ENCODE data around the gene SUCLG1. TPM values are rescaled to one million over a fixed set of nuclear protein-coding genes. Genes with fewer than 3 reads are reported as not detected.
"Not testable (repeated sequence)": the region's sequence is repeated elsewhere in the genome, so short reads cannot be mapped to it uniquely, and the experiment has no call there.

SUCLG1 gene
- total RNA-seq, 4 donors from 2014 or later = 66.6 to 90.6 (median 78.0) TPM

DNA sequence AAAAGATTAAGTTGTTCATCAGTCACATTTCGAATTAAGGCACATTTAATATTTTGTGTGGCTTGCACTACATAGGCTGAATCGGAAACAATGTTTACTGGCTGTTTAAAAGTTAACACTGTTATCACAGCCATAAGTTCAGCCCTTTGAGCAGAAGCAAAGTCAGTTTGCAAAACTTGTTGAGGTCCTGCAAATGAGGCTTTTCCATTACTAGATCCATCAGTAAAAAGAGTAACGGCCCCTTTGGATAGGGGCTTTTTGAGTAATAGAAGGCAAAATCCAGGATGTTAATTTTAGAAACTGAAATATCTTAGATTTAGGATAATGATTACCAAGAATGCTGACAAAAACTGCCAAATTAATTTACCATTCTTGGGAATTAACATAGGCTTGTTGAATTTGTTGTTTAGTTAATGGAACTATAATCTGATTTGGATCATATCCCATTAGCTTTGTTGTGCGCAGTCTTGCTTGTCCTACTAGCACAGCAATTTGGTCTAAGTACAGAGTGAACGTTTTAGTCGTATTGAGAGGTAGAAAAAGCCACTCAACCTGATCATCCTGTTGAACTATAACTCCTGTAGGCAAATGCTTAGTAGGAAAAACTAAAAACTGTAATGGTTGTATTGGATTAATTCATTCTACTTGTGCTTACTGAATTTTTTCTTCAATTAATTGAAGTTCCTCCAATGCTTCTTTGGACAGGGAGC, 13.9 kb upstream of the SUCLG1 start:
- WGBS, 2 donors = 67 to 70% methylated on average over 6 of the region's 6 CpGs
- intact Hi-C loops (cut with DNase I) = no loop called here
- H3K27ac ChIP-seq = peak overlapping the region in 1 of 4 donors; percentile 21
- peaks cover 0 to 19% (median 0%) of the 10 kb centered on the region in 3 donors for H3K9me3 ChIP-seq
- peaks cover 5 to 53% (median 5%) of the 10 kb centered on the region in 3 donors for H3K4me1 ChIP-seq
- no peaks in the 10 kb centered on the region for H3K36me3 ChIP-seq
- no peak for DNase-seq
- no peaks in the 10 kb centered on the region for H3K27me3 ChIP-seq
- H3K4me3 ChIP-seq = no peak overlapping the region
- TF ChIP-seq, protein P1, sequence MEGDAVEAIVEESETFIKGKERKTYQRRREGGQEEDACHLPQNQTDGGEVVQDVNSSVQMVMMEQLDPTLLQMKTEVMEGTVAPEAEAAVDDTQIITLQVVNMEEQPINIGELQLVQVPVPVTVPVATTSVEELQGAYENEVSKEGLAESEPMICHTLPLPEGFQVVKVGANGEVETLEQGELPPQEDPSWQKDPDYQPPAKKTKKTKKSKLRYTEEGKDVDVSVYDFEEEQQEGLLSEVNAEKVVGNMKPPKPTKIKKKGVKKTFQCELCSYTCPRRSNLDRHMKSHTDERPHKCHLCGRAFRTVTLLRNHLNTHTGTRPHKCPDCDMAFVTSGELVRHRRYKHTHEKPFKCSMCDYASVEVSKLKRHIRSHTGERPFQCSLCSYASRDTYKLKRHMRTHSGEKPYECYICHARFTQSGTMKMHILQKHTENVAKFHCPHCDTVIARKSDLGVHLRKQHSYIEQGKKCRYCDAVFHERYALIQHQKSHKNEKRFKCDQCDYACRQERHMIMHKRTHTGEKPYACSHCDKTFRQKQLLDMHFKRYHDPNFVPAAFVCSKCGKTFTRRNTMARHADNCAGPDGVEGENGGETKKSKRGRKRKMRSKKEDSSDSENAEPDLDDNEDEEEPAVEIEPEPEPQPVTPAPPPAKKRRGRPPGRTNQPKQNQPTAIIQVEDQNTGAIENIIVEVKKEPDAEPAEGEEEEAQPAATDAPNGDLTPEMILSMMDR (IDR thresholded peaks at IDR 0.05) = no peak
- no peak for TF ChIP-seq POLR2A (IDR thresholded peaks at IDR 0.05)

- WGBS, 2 donors = 27 to 60% methylated on average over 2 of the region's 2 CpGs
- H3K4me3 ChIP-seq; H3K27ac ChIP-seq; H3K27me3 ChIP-seq; H3K36me3 ChIP-seq; intact Hi-C loops (cut with DNase I); DNase-seq: not testable (repeated sequence)
- peaks cover 0 to 13% (median 0%) of the 10 kb centered on the region in 3 donors for H3K9me3 ChIP-seq
- H3K4me1 ChIP-seq = peaks cover 5 to 48% (median 5%) of the 10 kb centered on the region in 3 donors
Measured at GRCh38 chr2:84472423-84472822, 13.3 kb upstream of the SUCLG1 start.

DNA sequence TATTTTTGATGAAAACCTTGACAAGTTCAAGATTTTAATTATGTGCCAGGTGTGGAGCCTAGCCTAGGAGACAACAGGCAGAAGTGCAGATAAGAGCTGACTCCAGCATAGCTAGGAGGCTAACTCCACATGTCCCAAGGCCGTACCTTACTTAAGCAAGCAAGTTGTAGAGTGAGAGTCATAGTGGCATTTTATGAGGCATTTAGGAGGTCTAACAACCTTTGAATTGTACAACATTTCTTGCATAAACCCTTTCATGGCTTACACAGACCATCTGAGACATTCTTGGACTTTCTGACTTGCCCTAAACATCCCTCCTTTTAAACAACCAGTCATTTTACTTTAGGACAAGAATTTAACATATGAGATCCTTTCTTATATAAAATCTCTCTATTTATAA, 8.3 kb upstream of the SUCLG1 start:
- H3K27me3 ChIP-seq = no peaks in the 10 kb centered on the region
- no peaks in the 10 kb centered on the region for H3K9me3 ChIP-seq
- peaks cover 0 to 15% (median 0%) of the 10 kb centered on the region in 3 donors for H3K4me1 ChIP-seq
- 92 to 100% methylated on average over 1 of the region's 1 CpG for WGBS, 2 donors
- no peak overlapping the region for H3K27ac ChIP-seq
- H3K36me3 ChIP-seq = no peaks in the 10 kb centered on the region
- no peak overlapping the region for H3K4me3 ChIP-seq
- intact Hi-C loops (cut with DNase I) = no loop called here
- TF ChIP-seq POLR2A (IDR thresholded peaks at IDR 0.05) = no peak
- TF ChIP-seq, protein P1 (IDR thresholded peaks at IDR 0.05) = no peak
- no peak for DNase-seq

DNA sequence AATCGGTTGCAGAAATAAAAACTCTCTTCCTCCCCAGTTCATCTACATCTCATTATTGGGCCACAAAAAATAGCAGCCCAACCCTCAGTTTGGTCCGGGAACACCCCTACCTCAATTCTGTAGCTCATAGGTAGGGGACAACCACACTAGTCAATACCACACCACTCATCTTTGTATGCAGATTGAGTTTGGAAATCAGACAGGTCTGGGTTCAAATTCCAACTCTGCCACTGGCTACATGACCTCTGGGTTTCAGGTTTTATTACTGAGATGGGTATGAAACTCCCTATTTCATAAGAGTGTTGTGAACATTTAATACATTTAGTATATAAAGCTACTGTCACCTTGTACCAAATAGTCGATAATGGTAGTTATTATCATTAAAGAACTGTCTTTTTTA, 2.2 kb upstream of the SUCLG1 start:
- no peaks in the 10 kb centered on the region for H3K36me3 ChIP-seq
- WGBS, 2 donors = 92 to 97% methylated on average over 3 of the region's 3 CpGs

DNA sequence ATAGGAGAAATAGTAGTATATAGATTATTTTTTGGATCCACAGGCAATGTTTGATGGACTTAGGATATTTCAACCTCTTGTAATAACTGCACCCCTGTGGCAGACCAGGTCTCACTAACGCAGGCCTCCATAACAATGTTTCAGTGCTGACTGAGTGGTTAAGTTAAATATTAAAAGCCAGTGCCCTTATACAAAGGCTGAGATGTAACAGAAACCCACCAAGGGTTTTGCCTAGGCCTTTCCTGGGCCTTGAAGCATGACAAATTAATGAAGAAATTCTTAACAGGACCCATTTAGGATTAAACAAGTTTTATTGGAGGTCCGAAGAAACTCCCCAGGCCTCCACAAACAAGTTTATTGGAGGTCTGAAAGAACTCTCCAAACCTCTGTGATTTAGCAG, 1.6 kb upstream of the SUCLG1 start:
- intact Hi-C loops (cut with DNase I) = no loop called here
- no peak overlapping the region for H3K4me3 ChIP-seq
- H3K27me3 ChIP-seq = no peaks in the 10 kb centered on the region
- DNase-seq = no peak
- H3K36me3 ChIP-seq = no peaks in the 10 kb centered on the region
- H3K27ac ChIP-seq = no peak overlapping the region
- peaks cover 12 to 37% (median 13%) of the 10 kb centered on the region in 3 donors for H3K4me1 ChIP-seq
- TF ChIP-seq POLR2A (IDR thresholded peaks at IDR 0.05) = no peak
- 90 to 100% methylated on average over 2 of the region's 2 CpGs for WGBS, 2 donors
- no peaks in the 10 kb centered on the region for H3K9me3 ChIP-seq

More for the DNA sequence above, 2.2 kb upstream of the SUCLG1 start:
- no peaks in the 10 kb centered on the region for H3K9me3 ChIP-seq
- intact Hi-C loops (cut with DNase I) = no loop called here
- H3K27me3 ChIP-seq = no peaks in the 10 kb centered on the region
- no peak overlapping the region for H3K4me3 ChIP-seq
- no peak for DNase-seq
- no peak overlapping the region for H3K27ac ChIP-seq
- TF ChIP-seq, protein P1 (IDR thresholded peaks at IDR 0.05) = no peak
- TF ChIP-seq POLR2A (IDR thresholded peaks at IDR 0.05) = no peak
- H3K4me1 ChIP-seq = peaks cover 12 to 31% (median 13%) of the 10 kb centered on the region in 3 donors

GRCh38 chr2:84459944-84460429, 907 bp upstream of the SUCLG1 start:
- H3K27ac ChIP-seq = peak overlapping the region; percentile 92 to 95 (median 92)

More at GRCh38 chr2:84459944-84460429, 907 bp upstream of the SUCLG1 start:
- DNase-seq = no peak
- Histone ChIP-seq H3K27me3 (no peaks in the 10 kb centered on the region), H3K36me3 (no peaks in the 10 kb centered on the region), H3K4me3 (peak overlapping the region; percentile 89 to 98 (median 96)), H3K4me1 (peaks cover 12 to 39% (median 13%) of the 10 kb centered on the region in 3 donors), H3K9me3 (no peaks in the 10 kb centered on the region)
- WGBS, 2 donors = 6 to 13% methylated on average over 4 of the region's 4 CpGs
- intact Hi-C loops (cut with DNase I) = no loop called here
- TF ChIP-seq, protein P1 (IDR thresholded peaks at IDR 0.05) = no peak
- TF ChIP-seq POLR2A (IDR thresholded peaks at IDR 0.05) = no peak

Measured in esophagus squamous epithelium (tissue), 5 donors.